Endometrial microvascular endothelial cells (primary cell): ENCODE measurements around the gene TGFBR3. TPM values are rescaled to one million over a fixed set of nuclear protein-coding genes. Genes with fewer than 3 reads are reported as not detected.

Source experiments
- in situ Hi-C: cut with HindIII; loops from 2 replicates; pipeline ENCODE4 v1.10.0; 2017; ENCODE audit warnings: low sequenced_read_pairs, low pct_unique_long_range_greater_than_20kb; ENCODE audit errors: inconsistent ontology term
- total RNA-seq: library from RNA; depleted of rRNA; stranded (reverse); fragments of >200 nt; gene quantifications from one replicate; pipeline ENCODE4 v1.2.3, GENCODE V29; 2015; ENCODE audit errors: inconsistent ontology term

Gene TGFBR3
- total RNA-seq, 1 donor from 2014 or later: 17.8 TPM

- in situ Hi-C loops: no loop called here
Measured at GRCh38 chr1:91885213-91885715, 687 bp downstream of the TGFBR3 start.

- in situ Hi-C loops: no loop called here
Measured at GRCh38 chr1:91884459-91885212, 1.3 kb downstream of the TGFBR3 start.

GRCh38 chr1:91883470-91883869 lies 2.5 kb downstream of the TGFBR3 start:
- in situ Hi-C loops: no loop called here

GRCh38 chr1:91881280-91881679 lies 4.7 kb downstream of the TGFBR3 start:
- in situ Hi-C loops: no loop called here

GRCh38 chr1:91879733-91880132 lies 6.2 kb downstream of the TGFBR3 start:
- in situ Hi-C loops: no loop called here

- in situ Hi-C loops: no loop called here
Measured at GRCh38 chr1:91877574-91878208, 8.3 kb downstream of the TGFBR3 start.

- in situ Hi-C loops: no loop called here
Measured at GRCh38 chr1:91876781-91877573, 9.0 kb downstream of the TGFBR3 start.

GRCh38 chr1:91876040-91876470 lies 9.9 kb downstream of the TGFBR3 start:
- in situ Hi-C loops: no loop called here

GRCh38 chr1:91874167-91874566 lies 11.8 kb downstream of the TGFBR3 start:
- in situ Hi-C loops: no loop called here

GRCh38 chr1:91872559-91873081 lies 13.3 kb downstream of the TGFBR3 start:
- in situ Hi-C loops: no loop called here

GRCh38 chr1:91872000-91872399 lies 14.0 kb downstream of the TGFBR3 start:
- in situ Hi-C loops: no loop called here

GRCh38 chr1:91870322-91870721 lies 15.6 kb downstream of the TGFBR3 start:
- in situ Hi-C loops: no loop called here

- in situ Hi-C loops: no loop called here
Measured at GRCh38 chr1:91866425-91866824, 19.5 kb downstream of the TGFBR3 start.

- in situ Hi-C loops: no loop called here
Measured at GRCh38 chr1:91864017-91864700, 21.8 kb downstream of the TGFBR3 start.

GRCh38 chr1:91863498-91863897 lies 22.5 kb downstream of the TGFBR3 start:
- in situ Hi-C loops: no loop called here

- in situ Hi-C loops: no loop called here
Measured at GRCh38 chr1:91862120-91862519, 23.8 kb downstream of the TGFBR3 start.

- in situ Hi-C loops: no loop called here
Measured at GRCh38 chr1:91857557-91858239, 28.3 kb downstream of the TGFBR3 start.

- in situ Hi-C loops: no loop called here
Measured at GRCh38 chr1:91856996-91857395, 29.0 kb downstream of the TGFBR3 start.
